NCI-H748 (cell line): ENCODE results near the gene FSTL4.
"Not testable (repeated sequence)": the region's sequence is repeated elsewhere in the genome, so short reads cannot be mapped to it uniquely, and the experiment has no call there.

ENCODE experiments used
- DNase-seq: peaks from one replicate; lab custom pipeline; 2025; ENCODE audit not compliant: unreplicated experiment; lab: John Stamatoyannopoulos, UW

FSTL4 gene

GRCh38 chr5:133232911-133233310, 379.4 kb downstream of the FSTL4 start:
- no peak for DNase-seq

GRCh38 chr5:133232435-133232834, 379.9 kb downstream of the FSTL4 start:
- DNase-seq = no peak

- no peak for DNase-seq
Observed at GRCh38 chr5:133232011-133232410, 380.3 kb downstream of the FSTL4 start.

GRCh38 chr5:133230823-133231578, 381.3 kb downstream of the FSTL4 start:
- no peak for DNase-seq

GRCh38 chr5:133229931-133230664, 382.2 kb downstream of the FSTL4 start:
- DNase-seq = no peak

GRCh38 chr5:133228316-133228715, 384.0 kb downstream of the FSTL4 start:
- no peak for DNase-seq

GRCh38 chr5:133227897-133228296, 384.4 kb downstream of the FSTL4 start:
- no peak for DNase-seq

GRCh38 chr5:133227082-133227481, 385.3 kb downstream of the FSTL4 start:
- DNase-seq = no peak

- no peak for DNase-seq
Observed at GRCh38 chr5:133226186-133226585, 386.2 kb downstream of the FSTL4 start.

- DNase-seq = no peak
Observed at GRCh38 chr5:133225671-133226152, 386.6 kb downstream of the FSTL4 start.

GRCh38 chr5:133222979-133223378, 389.4 kb downstream of the FSTL4 start:
- DNase-seq = no peak

GRCh38 chr5:133222521-133222920, 389.8 kb downstream of the FSTL4 start:
- no peak for DNase-seq

GRCh38 chr5:133222040-133222439, 390.3 kb downstream of the FSTL4 start:
- DNase-seq = no peak

GRCh38 chr5:133220851-133221674, 391.3 kb downstream of the FSTL4 start:
- no peak for DNase-seq

GRCh38 chr5:133219296-133219695, 393.0 kb downstream of the FSTL4 start:
- DNase-seq = no peak

GRCh38 chr5:133216138-133216537, 396.2 kb downstream of the FSTL4 start:
- DNase-seq = not testable (repeated sequence)

- no peak for DNase-seq
Observed at GRCh38 chr5:133214153-133214820, 398.1 kb downstream of the FSTL4 start.

GRCh38 chr5:133205649-133206048, 406.7 kb downstream of the FSTL4 start:
- DNase-seq = no peak

GRCh38 chr5:133205204-133205603, 407.1 kb downstream of the FSTL4 start:
- no peak for DNase-seq

GRCh38 chr5:133203317-133204305, 408.7 kb downstream of the FSTL4 start:
- DNase-seq = no peak
